Activated CD4-positive, alpha-beta memory T cell treated with anti-CD3 and anti-CD28 coated beads for 36 hours (primary cell): ENCODE data around the gene MRPL14. TPM values are rescaled to one million over a fixed set of nuclear protein-coding genes. Genes with fewer than 3 reads are reported as not detected.

ENCODE experiments used
- CTCF ChIA-PET: fragments of 350-600 bp; sonication (Branson Sonifier 250); formaldehyde crosslinking; loops from one replicate; lab custom pipeline; 2021; ENCODE audit warnings: antibody characterized with exemption, inconsistent platforms; lab: Charles Lee
- POLR2A ChIA-PET: fragments of 350-600 bp; sonication (Branson Sonifier 250); formaldehyde crosslinking; loops from one replicate; lab custom pipeline; 2021; ENCODE audit warnings: antibody characterized with exemption; lab: Charles Lee
- DNase-seq: peaks from one replicate; pipeline ENCODE4 v3.0.0-alpha.2; 2020
- H3K27ac Mint-ChIP-seq: one replicate; pipeline ENCODE4 v1.8.0; 2021; ENCODE audit warnings: mixed read lengths
- H3K27me3 Mint-ChIP-seq: one replicate; pipeline ENCODE4 v1.8.0; 2021; ENCODE audit warnings: mixed read lengths
- H3K36me3 Mint-ChIP-seq: one replicate; pipeline ENCODE4 v1.8.0; 2021; ENCODE audit warnings: mixed read lengths
- H3K4me1 Mint-ChIP-seq: one replicate; pipeline ENCODE4 v1.8.0; 2021; ENCODE audit warnings: low read depth, mixed read lengths
- H3K4me3 Mint-ChIP-seq: one replicate; pipeline ENCODE4 v1.8.0; 2021; ENCODE audit warnings: mild to moderate bottlenecking, mixed read lengths
- H3K9me3 Mint-ChIP-seq: one replicate; pipeline ENCODE4 v1.8.0; 2021; ENCODE audit warnings: mixed read lengths
- intact Hi-C: fragments of 100-400 bp; cut with micrococcal nuclease; formaldehyde crosslinking; loops from one replicate; pipeline ENCODE4 v1.15.1; 2023
- total RNA-seq, 2 experiments: library from RNA; stranded (reverse); gene quantifications; one replicate each; pipeline ENCODE4 v1.2.3, GENCODE V29; 2021

Gene MRPL14
- total RNA-seq, 2 experiments from 2014 or later: 49.5 to 50.1 TPM

- intact Hi-C loops: no loop called here
- Mint-ChIP-seq H3K36me3 (no peaks in the 10 kb centered on the region), H3K4me1 (peaks cover 10% of the 10 kb centered on the region), H3K9me3 (no peaks in the 10 kb centered on the region), H3K27me3 (peaks cover 7% of the 10 kb centered on the region), H3K4me3 (no peak overlapping the region), H3K27ac (no peak overlapping the region)
- ChIA-PET POLR2A (no interaction called here), CTCF (interaction anchor here (1.3 to 2.0 kb wide), 3 partner anchors 10 to 299 kb away, joined by 3 to 7 read pairs (median 4); partner anchors contain the start of gene VEGFA)
- DNase-seq: no peak
Measured at GRCh38 chr6:44068607-44069296, 58.5 kb downstream of the MRPL14 start.

GRCh38 chr6:44067173-44068139 lies 59.8 kb downstream of the MRPL14 start:
- Mint-ChIP-seq H3K4me1 (peaks cover 5% of the 10 kb centered on the region), H3K4me3 (no peak overlapping the region), H3K9me3 (no peaks in the 10 kb centered on the region), H3K36me3 (no peaks in the 10 kb centered on the region), H3K27ac (no peak overlapping the region), H3K27me3 (peaks cover 7% of the 10 kb centered on the region)
- intact Hi-C loops: no loop called here
- no peak for DNase-seq
- ChIA-PET POLR2A (interaction anchor here (0.9 to 1.3 kb wide), 2 partner anchors 15 to 297 kb away, joined by 3 read pairs; partner anchors contain the start of gene VEGFA), CTCF (interaction anchor here (1.3 kb wide), 1 partner anchor 12 kb away, joined by 4 read pairs; no protein-coding TSS in a partner anchor)

GRCh38 chr6:44066394-44067172 lies 60.7 kb downstream of the MRPL14 start:
- Mint-ChIP-seq H3K27me3 (peaks cover 6% of the 10 kb centered on the region), H3K36me3 (no peaks in the 10 kb centered on the region), H3K9me3 (no peaks in the 10 kb centered on the region), H3K4me1 (peaks cover 5% of the 10 kb centered on the region), H3K4me3 (no peak overlapping the region), H3K27ac (no peak overlapping the region)
- intact Hi-C loops: no loop called here
- DNase-seq: no peak
- ChIA-PET POLR2A (interaction anchor here (1.3 kb wide), 1 partner anchor 296 kb away, joined by 3 read pairs; the partner anchor contains the start of gene VEGFA), CTCF (interaction anchor here (0.6 to 1.9 kb wide), 2 partner anchors 12 to 14 kb away, joined by 3 to 8 read pairs; no protein-coding TSS in a partner anchor)

DNA sequence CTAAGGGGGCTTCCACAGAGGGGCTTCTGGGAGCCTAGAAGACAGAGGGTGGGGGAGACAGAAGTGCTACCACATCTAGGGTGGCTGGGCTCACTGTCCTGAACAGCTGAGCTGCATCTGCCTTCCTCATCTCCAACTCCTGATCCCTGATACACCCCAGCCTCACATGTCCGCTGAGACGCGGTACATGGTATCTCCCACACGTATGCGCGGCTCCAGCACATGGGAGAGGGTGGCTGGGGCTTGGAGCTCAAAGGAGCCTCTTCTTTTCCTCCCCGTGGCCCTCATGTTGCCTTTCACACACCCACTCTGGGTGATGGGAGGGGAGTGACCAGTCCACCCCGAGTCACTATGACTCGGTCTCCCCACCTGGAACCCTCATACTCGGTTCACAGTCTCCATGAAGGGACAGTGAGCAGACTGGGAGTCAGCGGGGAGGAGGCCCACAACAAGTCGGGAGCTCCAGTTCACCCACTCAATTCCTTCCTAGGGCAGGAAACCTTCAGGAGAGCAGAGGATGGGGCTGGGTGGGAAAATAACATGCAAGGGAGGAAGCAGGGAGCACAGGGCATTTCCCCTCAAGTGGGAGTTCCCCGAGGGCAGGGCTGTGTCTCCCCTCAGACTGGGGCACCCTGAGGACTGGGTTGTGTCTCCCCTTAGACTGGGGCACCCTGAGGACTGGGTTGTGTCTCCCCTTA lies 61.7 kb downstream of the MRPL14 start:
- POLR2A ChIA-PET: no interaction called here
- Mint-ChIP-seq H3K36me3 (no peaks in the 10 kb centered on the region), H3K4me3 (no peak overlapping the region), H3K4me1 (peaks cover 5% of the 10 kb centered on the region), H3K9me3 (no peaks in the 10 kb centered on the region), H3K27ac (no peak overlapping the region), H3K27me3 (peaks cover 4% of the 10 kb centered on the region)
- CTCF ChIA-PET: interaction anchor here (0.6 to 1.9 kb wide), 5 partner anchors 9 to 296 kb away, joined by 3 to 10 read pairs (median 8); partner anchors contain the start of gene VEGFA
- intact Hi-C loops: no loop called here
- DNase-seq: no peak

DNA sequence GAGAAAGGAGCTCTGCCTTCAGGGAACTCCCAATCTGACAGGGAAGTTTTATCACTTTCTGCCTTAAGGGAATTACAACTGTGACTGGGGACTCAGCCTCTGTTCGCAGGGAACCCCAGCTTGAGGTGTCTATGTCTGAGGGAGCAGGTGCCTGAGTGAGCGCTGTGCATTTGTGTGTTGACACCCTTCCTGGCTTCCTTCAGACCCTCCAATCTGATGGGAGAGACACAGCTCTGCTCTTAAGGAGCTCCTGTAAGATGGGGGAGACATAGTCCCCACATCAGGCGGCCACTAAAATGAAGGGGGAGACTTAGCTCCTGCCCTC lies 62.3 kb downstream of the MRPL14 start:
- no peaks in the 10 kb centered on the region for H3K36me3 Mint-ChIP-seq
- DNase-seq: no peak
- peaks cover 6% of the 10 kb centered on the region for H3K27me3 Mint-ChIP-seq
- peaks cover 3% of the 10 kb centered on the region for H3K9me3 Mint-ChIP-seq
- H3K4me1 Mint-ChIP-seq: peaks cover 5% of the 10 kb centered on the region
- no peak overlapping the region for H3K4me3 Mint-ChIP-seq
- ChIA-PET CTCF (interaction anchor here (0.6 to 1.9 kb wide), 5 partner anchors 9 to 295 kb away, joined by 3 to 10 read pairs (median 8); partner anchors contain the start of gene VEGFA), POLR2A (no interaction called here)
- intact Hi-C loops: no loop called here
- no peak overlapping the region for H3K27ac Mint-ChIP-seq

GRCh38 chr6:44064089-44064947 lies 62.9 kb downstream of the MRPL14 start:
- H3K4me3 Mint-ChIP-seq: no peak overlapping the region
- peaks cover 6% of the 10 kb centered on the region for H3K27me3 Mint-ChIP-seq
- CTCF ChIA-PET: interaction anchor here (0.6 to 2.7 kb wide), 11 partner anchors 10 to 395 kb away, joined by 3 to 23 read pairs (median 4); partner anchors contain the start of gene VEGFA
- peaks cover 9% of the 10 kb centered on the region for H3K9me3 Mint-ChIP-seq
- no peak overlapping the region for H3K27ac Mint-ChIP-seq
- intact Hi-C loops: no loop called here
- POLR2A ChIA-PET: no interaction called here
- peak; percentile 59 for DNase-seq
- H3K4me1 Mint-ChIP-seq: peaks cover 5% of the 10 kb centered on the region
- H3K36me3 Mint-ChIP-seq: no peaks in the 10 kb centered on the region

DNA sequence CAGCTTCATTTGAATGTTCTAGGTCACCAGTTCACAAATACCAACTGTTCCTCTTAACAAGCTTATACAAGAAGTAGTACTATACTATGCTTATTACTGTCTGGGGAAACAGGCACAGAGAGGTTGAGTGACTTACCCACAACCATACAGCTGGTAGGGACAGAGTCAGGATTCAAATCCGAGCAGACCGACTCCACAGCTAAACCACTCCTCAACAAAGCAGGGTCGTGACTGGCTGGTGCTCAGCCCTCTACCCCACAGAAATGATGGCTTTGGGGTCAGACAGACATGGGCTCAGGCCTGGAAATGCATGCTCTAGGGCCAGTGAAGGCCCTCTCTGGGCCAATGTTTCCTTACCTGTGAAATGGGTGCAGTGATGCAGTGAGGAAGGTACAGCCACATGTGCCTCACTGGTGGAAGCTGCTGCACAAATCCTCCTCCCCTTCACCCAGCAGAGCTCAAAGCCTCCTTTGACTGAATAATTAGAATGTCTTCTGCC lies 63.6 kb downstream of the MRPL14 start:
- Mint-ChIP-seq H3K4me3 (no peak overlapping the region), H3K9me3 (peaks cover 9% of the 10 kb centered on the region), H3K27ac (no peak overlapping the region), H3K27me3 (peaks cover 4% of the 10 kb centered on the region), H3K4me1 (peaks cover 5% of the 10 kb centered on the region), H3K36me3 (no peaks in the 10 kb centered on the region)
- ChIA-PET POLR2A (no interaction called here), CTCF (interaction anchor here (0.6 to 2.9 kb wide), 11 partner anchors 10 to 394 kb away, joined by 3 to 23 read pairs (median 4); partner anchors contain the start of gene VEGFA)
- intact Hi-C loops: no loop called here
- no peak for DNase-seq

Other genes starting within 250 kb of the MRPL14 start
- gene TMEM63B, start 102 bp upstream of the MRPL14 start, total RNA-seq: 10 to 100 TPM; 11.6 to 13.0 TPM
- gene CAPN11, start 31.4 kb upstream of the MRPL14 start, total RNA-seq: under 1 TPM in 1 of 2 experiments, not detected in 1; 0.12 TPM
- not detected for gene MYMX, start 89.5 kb upstream of the MRPL14 start, total RNA-seq
- gene SLC29A1, start 96.1 kb upstream of the MRPL14 start, total RNA-seq: 10 to 100 TPM; 47.6 to 50.0 TPM
- 1,000 to 10,000 TPM; 1,671 to 1,695 TPM for gene HSP90AB1, start 119.6 kb upstream of the MRPL14 start, total RNA-seq
- 10 to 100 TPM; 16.5 to 16.8 TPM for gene SLC35B2, start 130.1 kb upstream of the MRPL14 start, total RNA-seq
- 10 to 100 TPM; 24.7 to 25.1 TPM for gene NFKBIE, start 138.1 kb upstream of the MRPL14 start, total RNA-seq
- gene TMEM151B, start 143.0 kb upstream of the MRPL14 start, total RNA-seq: under 1 TPM; 0.07 to 0.12 TPM
- 10 to 100 TPM; 16.3 to 16.5 TPM for gene AARS2, start 185.9 kb upstream of the MRPL14 start, total RNA-seq
- not detected for gene SPATS1, start 215.2 kb upstream of the MRPL14 start, total RNA-seq